GM18867 (cell line): ENCODE measurements around the gene ARMC12.
A peak's percentile ranks its signal among the peaks of the same experiment; 100 is the strongest.
"Not testable (repeated sequence)": the region's sequence is repeated elsewhere in the genome, so short reads cannot be mapped to it uniquely, and the experiment has no call there.

ENCODE experiments used
- ATAC-seq: cut with Tn5 transposase; IDR thresholded peaks from one replicate; pipeline ENCODE4 v1.9.1; 2021; ENCODE audit warnings: mild to moderate bottlenecking, moderate library complexity; ENCODE audit not compliant: unreplicated experiment

Gene ARMC12

DNA sequence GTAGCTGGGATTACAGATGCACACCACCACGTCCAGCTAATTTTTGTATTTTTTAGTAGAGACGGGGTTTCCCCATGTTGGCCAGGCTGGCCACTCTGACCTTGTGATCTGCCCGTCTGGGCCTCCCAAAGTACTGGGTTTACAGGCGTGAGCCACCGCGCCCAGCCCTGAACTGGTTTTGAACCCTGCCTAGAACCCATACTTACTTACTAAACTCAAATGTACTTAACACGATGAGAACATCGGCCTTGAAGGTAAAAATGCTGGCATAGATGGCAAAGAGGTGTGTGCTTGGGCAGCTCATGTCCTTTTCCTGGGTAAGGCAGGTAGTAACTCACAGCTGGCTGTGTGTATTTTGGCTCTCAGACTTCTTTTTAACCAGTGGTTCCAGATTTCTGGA, 3.2 kb upstream of the ARMC12 start:
- ATAC-seq, result no peak

GRCh38 chr6:35734319-35734718, 2.5 kb upstream of the ARMC12 start:
- ATAC-seq, result not testable (repeated sequence)

- ATAC-seq, result no peak
Measured at GRCh38 chr6:35735452-35735851, 1.4 kb upstream of the ARMC12 start.

DNA sequence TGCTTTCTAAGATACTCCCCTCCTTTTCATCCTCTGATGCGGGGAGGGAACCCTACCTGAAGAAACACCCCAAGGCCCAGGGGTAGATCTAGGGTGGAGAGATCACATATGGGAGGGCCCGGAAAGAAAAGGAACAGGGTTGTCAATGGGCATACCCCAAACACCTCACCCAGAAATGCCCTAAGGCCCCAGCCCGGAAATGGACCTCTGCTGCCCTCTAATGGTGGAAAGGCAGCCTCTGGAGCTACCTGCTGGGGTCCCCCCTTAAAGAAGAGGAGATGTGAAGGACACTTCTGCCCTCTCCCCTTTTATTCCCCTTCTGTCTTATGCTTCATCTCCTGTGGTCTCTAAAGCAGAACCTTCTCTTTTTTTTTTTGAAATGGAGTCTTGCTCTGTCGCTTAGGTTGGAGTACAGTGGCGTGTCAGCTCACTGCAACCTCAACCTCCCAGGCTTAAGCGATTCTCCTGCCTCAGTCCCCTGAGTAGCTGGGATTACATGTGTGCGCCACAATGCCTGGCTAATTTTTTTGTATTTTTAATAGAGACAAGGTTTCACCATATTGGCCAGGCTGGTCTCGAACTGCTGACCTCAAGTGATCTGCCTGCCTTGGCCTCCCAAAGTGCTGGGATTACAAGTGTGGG, 458 bp upstream of the ARMC12 start:
- peak; percentile 28 for ATAC-seq

DNA sequence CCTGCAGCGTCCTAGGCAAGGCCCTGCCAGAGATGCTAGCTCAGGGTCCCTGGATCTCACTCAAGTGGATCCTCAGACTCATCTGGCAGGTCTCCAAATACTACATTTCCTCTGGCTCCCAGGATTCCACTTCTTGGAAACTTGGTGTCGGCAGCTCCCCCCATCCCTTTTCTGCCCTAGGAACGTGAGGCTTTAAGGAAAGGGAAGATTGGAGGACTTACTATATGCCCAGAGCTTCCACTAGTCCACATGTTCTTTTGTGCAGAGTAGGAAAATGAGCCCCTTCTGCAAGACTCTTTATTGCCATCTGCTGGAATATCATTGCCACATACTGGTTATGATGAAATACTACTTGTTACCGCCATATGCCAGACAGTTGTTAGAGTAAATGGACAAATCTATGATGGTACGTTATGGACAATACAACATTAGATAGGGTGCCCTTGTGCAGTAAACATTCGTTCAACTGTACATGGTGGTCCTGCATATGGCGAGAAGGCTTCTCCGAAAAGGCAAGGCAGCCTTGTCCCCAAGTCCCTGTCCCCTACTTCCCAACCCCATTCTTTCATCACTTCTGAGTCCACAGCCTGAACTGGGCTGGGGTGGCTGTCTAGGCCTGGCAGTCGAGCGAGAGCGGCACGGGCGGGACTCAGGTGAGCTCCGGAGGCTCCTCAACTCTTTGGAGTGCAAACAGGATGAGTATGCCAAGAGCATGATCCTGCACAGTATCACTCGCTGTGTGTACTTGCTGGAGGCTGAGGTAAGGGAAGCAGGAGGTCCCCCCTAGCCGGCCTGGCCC, 780 bp downstream of the ARMC12 start:
- ATAC-seq, result no peak

DNA sequence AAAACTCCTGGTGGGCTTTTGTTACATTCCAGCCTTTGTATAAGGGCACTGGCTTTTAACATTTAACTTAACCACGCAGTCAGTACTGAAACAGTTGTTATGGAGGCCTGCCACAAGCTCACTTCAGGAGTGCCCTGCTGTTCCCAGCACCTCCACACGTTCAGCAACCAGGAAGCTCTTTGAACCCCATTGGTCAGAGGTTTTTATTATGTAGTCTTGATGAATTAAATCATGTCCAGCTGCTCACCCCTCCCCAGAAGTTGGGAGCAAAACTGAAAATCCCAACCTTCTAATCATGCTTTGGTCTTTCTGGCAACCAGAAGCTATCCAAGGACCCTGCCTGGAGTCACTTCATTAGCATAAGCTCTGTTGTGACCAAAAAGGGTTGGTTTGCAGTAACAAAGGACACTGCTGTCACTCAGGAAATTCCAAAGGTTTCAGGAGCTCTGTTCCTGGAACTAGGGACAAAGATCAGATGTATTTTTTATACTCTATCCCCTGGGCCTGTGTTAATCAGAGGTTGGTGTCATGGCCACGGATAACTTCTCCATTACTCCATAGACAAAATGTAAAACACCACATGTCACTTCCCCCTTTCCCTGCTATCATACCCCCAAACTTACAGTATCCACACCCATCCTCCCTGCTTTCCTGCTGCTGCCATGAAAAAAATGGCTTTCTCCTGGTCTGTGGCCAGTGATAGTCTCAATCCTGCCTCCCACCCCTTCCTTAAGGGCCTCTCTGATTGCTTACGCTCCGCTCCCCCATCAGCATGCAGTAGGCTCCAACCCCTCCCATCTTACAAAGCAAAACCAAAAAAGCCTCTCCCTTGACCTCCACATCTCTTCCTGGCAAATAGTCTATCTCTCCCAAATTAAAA, 3.1 kb downstream of the ARMC12 start:
- no peak for ATAC-seq

- no peak for ATAC-seq
Measured at GRCh38 chr6:35742842-35743241, 6.0 kb downstream of the ARMC12 start.

GRCh38 chr6:35745509-35745908, 8.7 kb downstream of the ARMC12 start:
- no peak for ATAC-seq

DNA sequence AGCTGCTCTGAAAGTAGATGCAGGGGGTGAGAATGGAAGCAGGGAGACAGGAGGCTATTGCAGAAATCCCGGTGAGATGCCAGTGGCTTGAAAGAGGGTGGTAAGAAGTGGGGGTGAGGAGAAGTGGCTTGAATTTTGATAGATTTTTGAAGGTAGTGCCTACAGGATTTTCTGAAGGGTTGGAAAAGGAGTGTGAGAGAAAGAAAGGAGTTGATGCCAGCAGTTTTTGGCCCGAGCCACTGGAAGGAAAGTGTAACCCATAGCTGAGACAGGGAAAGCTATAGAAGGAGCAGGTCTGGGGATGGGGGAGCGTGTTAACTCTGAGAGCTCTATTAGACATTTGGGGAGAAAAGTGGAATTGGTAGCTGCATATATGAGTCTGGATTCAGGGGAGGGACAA, 9.7 kb downstream of the ARMC12 start:
- ATAC-seq, result no peak

DNA sequence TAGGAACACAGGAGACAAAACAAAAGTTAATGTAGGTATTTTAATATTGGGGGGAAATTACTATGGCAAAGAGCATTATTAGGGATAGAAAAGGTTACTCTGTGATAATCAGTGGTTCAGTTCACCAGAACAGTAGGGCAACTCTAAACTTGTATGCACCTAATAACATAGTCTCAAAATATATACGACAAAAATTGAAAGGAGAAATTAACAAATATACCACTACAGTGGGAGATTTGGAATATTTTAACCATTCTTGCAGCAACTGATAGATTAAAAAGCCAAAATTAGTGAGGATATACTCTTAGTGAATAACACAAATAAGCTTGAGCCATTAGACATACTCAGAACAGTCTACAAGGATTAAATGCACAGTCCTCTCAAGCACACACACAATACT, 11.0 kb downstream of the ARMC12 start:
- no peak for ATAC-seq

- no peak for ATAC-seq
Measured at GRCh38 chr6:35750557-35750956, 13.7 kb downstream of the ARMC12 start.

DNA sequence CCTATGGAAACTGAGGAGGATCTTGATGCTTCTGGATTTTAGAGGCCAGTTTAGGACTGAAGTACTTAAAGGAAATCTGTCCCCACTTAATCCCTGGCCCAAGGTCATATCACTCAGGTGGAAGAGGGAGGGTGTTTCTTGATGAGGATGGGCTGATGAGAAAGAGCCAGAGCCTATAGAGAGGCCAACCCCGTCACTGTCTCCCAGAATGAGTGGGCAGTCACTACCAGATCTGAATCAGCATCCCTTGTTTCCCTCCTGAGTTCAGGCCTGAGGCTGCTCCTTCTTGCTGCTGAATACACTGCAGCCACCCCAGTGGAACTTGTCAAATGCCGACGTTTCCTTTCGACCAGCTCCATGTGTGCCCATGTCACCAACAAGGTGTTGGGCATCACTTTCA, 14.8 kb downstream of the ARMC12 start:
- ATAC-seq, result no peak

- no peak for ATAC-seq
Measured at GRCh38 chr6:35752330-35752729, 15.5 kb downstream of the ARMC12 start.

DNA sequence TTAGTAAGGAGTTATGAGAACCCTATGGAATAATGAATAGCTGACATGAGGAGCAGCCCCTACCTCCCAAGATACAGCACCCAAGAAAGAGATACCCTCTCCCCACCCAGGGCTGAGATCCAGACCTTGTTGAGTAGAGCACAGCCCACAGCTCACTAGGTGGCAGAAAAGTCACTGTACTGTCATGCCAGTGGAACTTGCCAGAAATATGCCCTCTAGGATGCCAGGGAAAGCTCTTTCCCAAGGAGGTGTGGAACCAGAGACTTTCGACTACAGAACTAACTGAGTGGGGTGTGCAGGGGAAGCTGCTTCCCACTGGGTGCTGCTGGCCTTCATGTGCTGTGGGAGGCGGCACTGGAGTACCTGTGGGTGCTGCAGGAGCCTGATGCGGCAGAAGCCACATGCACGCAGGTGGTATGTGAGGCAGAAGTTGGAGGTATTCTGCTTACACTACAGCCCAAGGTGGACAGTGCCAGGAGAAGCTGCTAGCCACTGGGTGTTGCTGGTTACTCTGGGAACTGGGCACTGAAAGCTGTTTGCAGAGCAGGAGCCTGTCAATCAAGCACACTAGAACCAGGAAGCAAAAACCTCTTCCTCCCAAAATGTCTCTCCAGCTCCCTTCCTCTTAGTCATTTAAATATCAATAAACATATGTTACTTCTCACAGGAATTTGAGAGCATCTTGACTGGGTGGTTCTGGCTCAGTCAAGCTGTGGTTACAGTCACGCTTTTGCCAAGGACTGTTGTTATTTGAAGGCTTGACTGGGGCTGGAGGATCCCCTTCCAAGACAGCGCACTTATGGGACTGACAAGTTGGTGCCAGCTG, 17.8 kb downstream of the ARMC12 start:
- no peak for ATAC-seq

GRCh38 chr6:35755278-35755924, 18.6 kb downstream of the ARMC12 start:
- ATAC-seq, result no peak

GRCh38 chr6:35757456-35758123, 20.8 kb downstream of the ARMC12 start:
- ATAC-seq, result no peak

DNA sequence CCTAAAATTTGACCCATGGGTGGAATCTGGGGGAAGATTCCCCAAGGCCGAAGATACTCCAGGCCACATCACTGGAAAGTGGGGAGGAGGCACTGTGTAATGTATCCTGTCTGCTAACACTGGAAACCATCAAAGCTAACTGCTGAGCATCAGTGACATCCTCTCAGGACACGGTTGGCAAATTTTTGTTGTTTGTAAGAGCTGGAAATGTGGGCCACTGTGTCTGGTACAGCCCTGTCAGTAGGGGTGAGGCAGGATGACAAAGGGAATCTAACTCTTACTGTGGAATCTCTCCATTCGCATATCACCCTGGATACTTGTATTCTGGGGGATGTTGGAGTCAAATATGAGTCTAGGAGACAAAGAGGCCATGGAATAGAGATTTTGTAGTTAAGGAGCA, 22.6 kb downstream of the ARMC12 start:
- ATAC-seq, result no peak

- no peak for ATAC-seq
Measured at GRCh38 chr6:35765739-35766138, 28.9 kb downstream of the ARMC12 start.

- ATAC-seq, result no peak
Measured at GRCh38 chr6:35769211-35769610, 32.4 kb downstream of the ARMC12 start.

GRCh38 chr6:35771343-35771627, 34.5 kb downstream of the ARMC12 start:
- ATAC-seq, result no peak
